Liver (tissue), 9 donors: ENCODE measurements around the gene MSL1. TPM values are rescaled to one million over a fixed set of nuclear protein-coding genes. Genes with fewer than 3 reads are reported as not detected.
"Not testable (repeated sequence)": the region's sequence is repeated elsewhere in the genome, so short reads cannot be mapped to it uniquely, and the experiment has no call there.

Source experiments
- DNase-seq: peaks from one replicate; pipeline ENCODE4 v3.0.0-alpha.2; 2017; ENCODE audit warnings: low spot score
- H3K27ac ChIP-seq, 2 donors: one replicate each; pipeline ENCODE4 v1.7.0; 2013; ENCODE audit warnings: inconsistent platforms in 2 of 2, low read length in 2 of 2, control low read depth in 1 of 2, low read depth in 1 of 2, mild to moderate bottlenecking in 1 of 2
- H3K27me3 ChIP-seq, 4 donors: one replicate each; pipeline versions ENCODE4 v1.6.1 to v1.7.0; 2013; ENCODE audit warnings: low read length in 3 of 4, inconsistent platforms in 1 of 4, mild to moderate bottlenecking in 1 of 4, moderate library complexity in 1 of 4; ENCODE audit not compliant: control insufficient read depth in 4 of 4, insufficient read depth in 4 of 4
- H3K36me3 ChIP-seq, 4 donors: one replicate each; pipeline versions ENCODE4 v1.6.1 to v1.7.0; 2013; ENCODE audit warnings: low read length in 3 of 4, mild to moderate bottlenecking in 3 of 4, low read depth in 1 of 4, moderate library complexity in 1 of 4; ENCODE audit not compliant: control insufficient read depth in 4 of 4, insufficient read depth in 3 of 4
- H3K4me1 ChIP-seq, 4 donors: one replicate each; pipeline versions ENCODE4 v1.6.1 to v1.7.0; 2013; ENCODE audit warnings: low read length in 3 of 4, mild to moderate bottlenecking in 3 of 4, moderate library complexity in 1 of 4; ENCODE audit not compliant: control insufficient read depth in 4 of 4, insufficient read depth in 4 of 4
- H3K4me3 ChIP-seq, 3 donors: one replicate each; pipeline versions ENCODE4 v1.6.1 to v1.7.0; 2013; ENCODE audit warnings: low read length in 3 of 3, control low read depth in 1 of 3, low read depth in 1 of 3, mild to moderate bottlenecking in 1 of 3
- H3K9ac ChIP-seq, 2 donors: one replicate each; pipeline ENCODE4 v1.7.0; 2013; ENCODE audit warnings: low read length in 2 of 2, mild to moderate bottlenecking in 2 of 2, moderate library complexity in 2 of 2, control low read depth in 1 of 2, low read depth in 1 of 2
- H3K9me3 ChIP-seq, 4 donors: one replicate each; pipeline versions ENCODE4 v1.6.1 to v1.7.0; 2013; ENCODE audit warnings: low read length in 3 of 4; ENCODE audit not compliant: control insufficient read depth in 4 of 4
- EGR1 ChIP-seq, 2 donors: IDR thresholded peaks; 2 replicates each; pipeline ENCODE4 v1.6.1; 2016 to 2018; ENCODE audit warnings: antibody characterized with exemption in 2 of 2, low read depth in 2 of 2
- FOXA1 ChIP-seq: IDR thresholded peaks from 2 replicates; pipeline ENCODE4 v1.6.1; 2016; ENCODE audit warnings: antibody characterized with exemption
- FOXA2 ChIP-seq: IDR thresholded peaks from 2 replicates; pipeline ENCODE4 v1.6.1; 2016; ENCODE audit warnings: antibody characterized with exemption
- GABPA ChIP-seq, 2 donors: IDR thresholded peaks in 1 of 2; conservative IDR thresholded peaks in 1 of 2; 2 replicates each; pipeline ENCODE4 v1.6.1; 2016; ENCODE audit warnings: antibody characterized with exemption in 2 of 2, mild to moderate bottlenecking in 1 of 2, moderate library complexity in 1 of 2
- HNF4A ChIP-seq, 2 donors: conservative IDR thresholded peaks; 2 replicates each; pipeline ENCODE4 v1.6.1; 2016; ENCODE audit warnings: antibody characterized with exemption in 2 of 2, mild to moderate bottlenecking in 2 of 2
- JUND ChIP-seq, 2 donors: IDR thresholded peaks; 2 replicates each; pipeline ENCODE4 v1.6.1; 2016; ENCODE audit warnings: antibody characterized with exemption in 2 of 2
- NR2F2 ChIP-seq: IDR thresholded peaks from 2 replicates; pipeline ENCODE4 v1.6.1; 2016; ENCODE audit warnings: antibody characterized with exemption
- SP1 ChIP-seq: IDR thresholded peaks from 2 replicates; pipeline ENCODE4 v1.6.1; 2018; ENCODE audit warnings: antibody characterized with exemption, mild to moderate bottlenecking
- TAF1 ChIP-seq: conservative IDR thresholded peaks from 2 replicates; pipeline ENCODE4 v1.6.1; 2016; ENCODE audit warnings: antibody characterized with exemption, mild to moderate bottlenecking
- YY1 ChIP-seq: IDR thresholded peaks from 2 replicates; pipeline ENCODE4 v1.6.1; 2016; ENCODE audit warnings: antibody characterized with exemption, mild to moderate bottlenecking
- WGBS: extraction: QIAGEN DNeasy Blood & Tissue Kit; methylation state at CpG from one replicate; pipeline ENCODE4 v1.1.7; 2013; 5-methylcytosine and 5-hydroxymethylcytosine counted together
- polyA plus RNA-seq, 2 donors: library from polyadenylated mRNA; stranded (reverse) in 1 of 2; unstranded in 1 of 2; fragments of 200-250 nt in 1 of 2; fragments of >200 nt in 1 of 2; fragmentation: Nextera tagmentation in 1 of 2; extraction: Ambion mirVana in 1 of 2; gene quantifications; one replicate each; pipeline versions ENCODE4 v1.2.1 to v1.2.3, GENCODE V29; 2013 to 2015
- total RNA-seq, 2 donors: library from RNA; depleted of rRNA; stranded (reverse); fragments of >200 nt; gene quantifications; one replicate each; pipeline ENCODE4 v1.2.3, GENCODE V29; 2014
- TF ChIP-seq, protein P1 (sequence below): fragments of 150-350 bp; IDR thresholded peaks from 2 replicates; pipeline ENCODE4 v1.5.1; 2017; ENCODE audit warnings: improper control_type of control experiment, low read depth, low read length; ENCODE audit not compliant: missing input control
- TF ChIP-seq, protein P2 (sequence below): IDR thresholded peaks from 2 replicates; pipeline ENCODE4 v1.6.1; 2016; ENCODE audit warnings: antibody characterized with exemption
- donor health status: healthy.
- donor health status: healthy.
- donor health status: healthy.
- donor health status: healthy.
- donor health status: healthy.

MSL1 gene
- total and polyA plus RNA-seq, 4 donors = 7.9 to 43.7 (median 23.6) TPM

DNA sequence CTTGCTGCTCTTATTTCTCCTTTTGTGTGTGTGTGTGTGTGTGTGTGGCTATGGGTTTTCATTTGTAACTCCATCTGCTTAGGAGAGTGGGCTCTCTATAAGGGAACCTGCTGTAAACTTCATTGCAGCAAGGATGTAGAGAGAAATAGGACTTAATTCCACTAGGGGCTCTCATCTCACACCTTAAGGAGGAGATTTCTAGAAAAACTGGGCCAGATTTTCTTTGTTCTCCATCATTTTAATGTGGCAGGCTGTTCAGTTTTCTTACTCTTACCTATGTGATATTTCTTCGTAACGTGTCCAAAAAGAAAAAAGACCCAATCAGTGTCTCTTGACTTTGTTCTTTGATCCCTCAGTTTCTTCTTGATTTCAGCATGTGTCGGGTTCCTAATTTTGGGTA is 14.0 kb downstream of the MSL1 start (continued):
- TF ChIP-seq, protein P1, sequence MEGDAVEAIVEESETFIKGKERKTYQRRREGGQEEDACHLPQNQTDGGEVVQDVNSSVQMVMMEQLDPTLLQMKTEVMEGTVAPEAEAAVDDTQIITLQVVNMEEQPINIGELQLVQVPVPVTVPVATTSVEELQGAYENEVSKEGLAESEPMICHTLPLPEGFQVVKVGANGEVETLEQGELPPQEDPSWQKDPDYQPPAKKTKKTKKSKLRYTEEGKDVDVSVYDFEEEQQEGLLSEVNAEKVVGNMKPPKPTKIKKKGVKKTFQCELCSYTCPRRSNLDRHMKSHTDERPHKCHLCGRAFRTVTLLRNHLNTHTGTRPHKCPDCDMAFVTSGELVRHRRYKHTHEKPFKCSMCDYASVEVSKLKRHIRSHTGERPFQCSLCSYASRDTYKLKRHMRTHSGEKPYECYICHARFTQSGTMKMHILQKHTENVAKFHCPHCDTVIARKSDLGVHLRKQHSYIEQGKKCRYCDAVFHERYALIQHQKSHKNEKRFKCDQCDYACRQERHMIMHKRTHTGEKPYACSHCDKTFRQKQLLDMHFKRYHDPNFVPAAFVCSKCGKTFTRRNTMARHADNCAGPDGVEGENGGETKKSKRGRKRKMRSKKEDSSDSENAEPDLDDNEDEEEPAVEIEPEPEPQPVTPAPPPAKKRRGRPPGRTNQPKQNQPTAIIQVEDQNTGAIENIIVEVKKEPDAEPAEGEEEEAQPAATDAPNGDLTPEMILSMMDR = no peak
- no peak for TF ChIP-seq HNF4A (conservative IDR thresholded peaks at IDR 0.05)

DNA sequence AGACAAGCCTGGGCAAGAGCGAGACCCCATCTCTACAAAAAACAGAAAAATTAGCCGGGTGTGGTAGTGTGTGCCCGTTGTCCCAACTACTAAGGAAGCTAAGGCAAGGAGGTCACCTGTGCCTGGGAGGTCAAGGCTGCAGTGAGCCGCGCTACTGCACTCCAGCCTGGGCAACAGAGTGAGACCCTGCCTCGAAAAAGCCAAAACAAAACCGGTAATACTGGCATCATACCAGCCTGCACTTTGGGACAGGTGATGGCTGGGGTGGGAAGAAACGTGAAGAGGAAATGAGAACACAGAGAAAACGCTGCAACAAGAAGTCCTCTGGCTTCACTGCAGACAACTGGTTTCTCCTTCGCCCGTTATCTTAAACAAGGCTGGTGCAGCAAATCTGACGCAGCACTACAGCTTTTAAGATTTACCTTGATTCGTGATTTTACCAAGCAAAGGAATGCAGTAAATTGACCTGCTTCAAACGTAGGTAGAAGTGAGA is 17.8 kb downstream of the MSL1 start:
- Histone ChIP-seq H3K4me3 (peak overlapping the region; percentile 46 to 75 (median 51)), H3K27me3 (no peaks in the 10 kb centered on the region), H3K9me3 (no peaks in the 10 kb centered on the region), H3K27ac (peak overlapping the region; percentile 92 to 94), H3K36me3 (peaks cover 9 to 23% (median 18%) of the 10 kb centered on the region in 4 donors), H3K9ac (peak overlapping the region; percentile 88 to 96), H3K4me1 (peaks cover 0 to 16% (median 8%) of the 10 kb centered on the region in 4 donors)
- 9% methylated on average over 14 of the region's 14 CpGs for WGBS
- DNase-seq = no peak
- TF ChIP-seq SP1 (no peak), JUND (IDR thresholded peaks at IDR 0.05) (no peak), YY1 (no peak), NR2F2 (peak; percentile 50), HNF4A (conservative IDR thresholded peaks at IDR 0.05) (no peak), EGR1 (IDR thresholded peaks at IDR 0.05; ENCODE audit: low read depth in 2 of 2) (no peak)
- TF ChIP-seq, protein P2, sequence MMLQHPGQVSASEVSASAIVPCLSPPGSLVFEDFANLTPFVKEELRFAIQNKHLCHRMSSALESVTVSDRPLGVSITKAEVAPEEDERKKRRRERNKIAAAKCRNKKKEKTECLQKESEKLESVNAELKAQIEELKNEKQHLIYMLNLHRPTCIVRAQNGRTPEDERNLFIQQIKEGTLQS = no peak

DNA sequence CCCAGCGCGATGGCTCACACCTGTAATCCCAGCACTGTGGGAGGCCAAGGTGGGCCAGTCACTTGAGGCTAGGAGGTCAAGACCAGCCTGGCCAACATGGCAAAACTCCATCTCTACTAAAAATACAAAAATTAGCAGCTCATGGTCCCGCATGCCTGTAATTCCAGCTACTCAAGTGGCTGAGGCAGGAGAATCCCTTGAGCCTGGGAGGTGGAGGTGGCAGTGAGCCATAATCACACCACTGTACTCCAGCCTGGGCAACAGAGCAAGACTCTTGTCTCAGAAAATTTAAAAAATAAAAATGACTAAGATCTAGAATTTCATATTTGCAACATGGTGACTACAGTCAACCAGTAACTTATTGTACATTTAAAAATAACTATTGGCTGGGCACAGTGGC is 21.4 kb downstream of the MSL1 start:
- not testable (repeated sequence) for H3K27me3 ChIP-seq, H3K4me3 ChIP-seq, H3K9ac ChIP-seq, H3K27ac ChIP-seq, DNase-seq, H3K9me3 ChIP-seq
- peaks cover 0 to 16% (median 8%) of the 10 kb centered on the region in 4 donors for H3K4me1 ChIP-seq
- 97% methylated on average over 3 of the region's 3 CpGs for WGBS
- H3K36me3 ChIP-seq = peaks cover 3 to 14% (median 11%) of the 10 kb centered on the region in 4 donors

DNA sequence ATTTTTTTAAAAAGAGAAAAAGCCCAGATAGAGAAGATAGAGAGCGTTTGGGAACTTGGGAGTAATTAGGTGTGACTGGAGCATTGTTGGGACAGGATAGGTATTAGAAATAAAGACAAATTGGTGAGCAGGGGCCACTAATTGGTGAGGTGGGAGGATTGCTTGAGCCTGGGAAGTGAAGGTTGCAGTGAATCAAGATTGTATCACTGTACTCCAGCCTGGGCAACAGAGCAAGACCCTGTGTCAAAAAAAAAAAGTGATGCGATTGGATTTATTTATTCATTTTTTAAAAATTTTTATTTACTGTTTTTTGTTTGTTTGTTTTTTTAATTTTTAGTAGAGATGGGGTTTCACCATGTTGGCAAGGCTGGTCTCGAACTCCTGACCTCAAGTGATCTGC is 23.7 kb downstream of the MSL1 start:
- Histone ChIP-seq H3K4me1 (peaks cover 0 to 10% (median 8%) of the 10 kb centered on the region in 4 donors), H3K9ac (no peak overlapping the region), H3K27ac (no peak overlapping the region), H3K27me3 (no peaks in the 10 kb centered on the region), H3K36me3 (peaks cover 7 to 27% (median 17%) of the 10 kb centered on the region in 4 donors), H3K9me3 (no peaks in the 10 kb centered on the region), H3K4me3 (no peak overlapping the region)
- 97% methylated on average over 3 of the region's 3 CpGs for WGBS
- DNase-seq = no peak
- TF ChIP-seq FOXA2 (no peak), FOXA1 (no peak), TAF1 (no peak), GABPA (IDR thresholded peaks at IDR 0.05 in 1 of 2, conservative IDR thresholded peaks at IDR 0.05 in 1 of 2) (no peak), EGR1 (IDR thresholded peaks at IDR 0.05; ENCODE audit: low read depth in 2 of 2) (no peak)
- TF ChIP-seq, protein P1 = no peak
